Subcutaneous adipose tissue (tissue), 4 donors: ENCODE measurements around the gene CARD10. TPM values are rescaled to one million over a fixed set of nuclear protein-coding genes. Genes with fewer than 3 reads are reported as not detected.

ENCODE experiments used
- total RNA-seq, 4 donors: library from RNA; depleted of rRNA; stranded (reverse); fragments of >200 nt; gene quantifications; one replicate each; pipeline ENCODE4 v1.1.0, GENCODE V29; 2016
- TF ChIP-seq, protein P1 (sequence below): fragments of 450-650 bp; IDR thresholded peaks from one replicate; pipeline ENCODE4 v1.5.1; 2016; ENCODE audit warnings: low read depth, mild to moderate bottlenecking, control low read depth, antibody characterized with exemption, moderate library complexity

Gene CARD10
- total RNA-seq, 4 donors from 2014 or later: 1.9 to 11.7 (median 3.6) TPM

DNA sequence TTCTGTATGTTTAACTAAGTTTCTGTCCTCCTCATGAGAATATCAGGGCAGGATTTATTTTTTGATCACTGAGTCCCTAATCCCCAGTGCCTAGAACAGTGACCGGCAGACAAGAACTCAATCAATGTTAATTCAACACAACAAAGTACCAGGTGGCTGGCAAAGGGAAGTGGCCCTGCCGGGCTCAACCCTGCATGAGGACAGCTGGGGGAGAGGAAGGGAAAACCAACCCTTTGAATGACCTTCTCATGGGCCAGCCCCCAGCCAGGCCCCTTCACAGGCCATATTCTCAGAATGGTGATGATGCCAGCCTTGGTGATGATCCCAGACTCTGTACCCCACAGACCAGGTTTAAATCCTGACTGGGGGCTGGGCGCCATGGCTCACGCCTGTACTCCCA is 31.6 kb downstream of the CARD10 start:
- TF ChIP-seq, protein P1, sequence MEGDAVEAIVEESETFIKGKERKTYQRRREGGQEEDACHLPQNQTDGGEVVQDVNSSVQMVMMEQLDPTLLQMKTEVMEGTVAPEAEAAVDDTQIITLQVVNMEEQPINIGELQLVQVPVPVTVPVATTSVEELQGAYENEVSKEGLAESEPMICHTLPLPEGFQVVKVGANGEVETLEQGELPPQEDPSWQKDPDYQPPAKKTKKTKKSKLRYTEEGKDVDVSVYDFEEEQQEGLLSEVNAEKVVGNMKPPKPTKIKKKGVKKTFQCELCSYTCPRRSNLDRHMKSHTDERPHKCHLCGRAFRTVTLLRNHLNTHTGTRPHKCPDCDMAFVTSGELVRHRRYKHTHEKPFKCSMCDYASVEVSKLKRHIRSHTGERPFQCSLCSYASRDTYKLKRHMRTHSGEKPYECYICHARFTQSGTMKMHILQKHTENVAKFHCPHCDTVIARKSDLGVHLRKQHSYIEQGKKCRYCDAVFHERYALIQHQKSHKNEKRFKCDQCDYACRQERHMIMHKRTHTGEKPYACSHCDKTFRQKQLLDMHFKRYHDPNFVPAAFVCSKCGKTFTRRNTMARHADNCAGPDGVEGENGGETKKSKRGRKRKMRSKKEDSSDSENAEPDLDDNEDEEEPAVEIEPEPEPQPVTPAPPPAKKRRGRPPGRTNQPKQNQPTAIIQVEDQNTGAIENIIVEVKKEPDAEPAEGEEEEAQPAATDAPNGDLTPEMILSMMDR: no peak

DNA sequence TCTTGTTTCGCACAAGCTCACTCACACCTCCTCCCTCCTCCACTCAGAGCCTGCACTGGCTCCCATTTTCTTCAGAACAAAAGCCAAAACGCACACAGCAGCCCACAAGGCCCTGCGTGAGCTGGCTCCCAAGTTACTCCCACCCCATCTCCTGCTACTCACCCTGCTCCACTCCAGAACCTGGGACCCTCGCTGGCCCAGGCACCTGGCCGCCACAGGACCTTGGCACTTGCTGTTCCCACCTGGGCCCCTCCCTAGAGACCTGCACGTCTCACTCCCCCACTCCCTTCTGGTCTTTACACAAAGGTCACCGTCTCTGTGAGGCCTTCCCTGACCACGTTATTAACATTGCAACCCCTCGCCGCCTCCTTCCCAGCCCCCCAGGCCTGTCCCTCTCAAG is 32.1 kb downstream of the CARD10 start:
- TF ChIP-seq, protein P1: no peak

DNA sequence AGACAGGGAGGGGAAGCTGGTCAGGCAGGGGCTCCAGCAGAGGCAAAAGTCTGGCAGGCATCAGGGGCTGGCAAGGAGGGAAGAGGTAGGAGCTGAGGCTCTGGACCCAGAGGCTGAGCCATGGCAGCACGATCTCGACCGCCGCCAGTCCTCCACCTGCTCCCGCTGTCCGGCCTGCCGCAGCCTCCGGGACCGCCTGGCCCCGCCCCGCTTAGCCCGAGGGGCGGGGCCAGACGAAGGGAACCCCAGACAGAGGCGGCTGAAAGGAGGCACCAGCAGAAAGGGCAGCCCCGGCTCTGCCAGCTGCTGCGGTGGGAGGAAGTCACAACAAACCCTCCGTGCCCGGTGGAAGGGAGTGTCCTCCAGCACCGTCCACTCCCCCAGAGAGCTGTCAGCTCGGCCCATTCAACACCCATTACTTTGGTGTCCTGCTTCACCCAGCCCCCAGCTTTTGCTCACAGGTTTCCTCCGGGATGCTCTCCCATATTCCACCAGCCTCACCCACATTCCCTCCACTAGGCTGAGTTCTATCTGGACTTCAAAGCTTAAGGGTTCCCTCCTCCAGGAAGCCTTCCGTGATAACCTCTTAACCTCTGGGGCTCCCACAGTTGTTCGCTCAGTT is 32.9 kb downstream of the CARD10 start, which contains the start of gene MFNG:
Gene MFNG (minus strand): TSS at position 161 of the 622 bp plus-strand sequence. CDS start 207 bp downstream, outside the sequence.
- TF ChIP-seq, protein P1: no peak

DNA sequence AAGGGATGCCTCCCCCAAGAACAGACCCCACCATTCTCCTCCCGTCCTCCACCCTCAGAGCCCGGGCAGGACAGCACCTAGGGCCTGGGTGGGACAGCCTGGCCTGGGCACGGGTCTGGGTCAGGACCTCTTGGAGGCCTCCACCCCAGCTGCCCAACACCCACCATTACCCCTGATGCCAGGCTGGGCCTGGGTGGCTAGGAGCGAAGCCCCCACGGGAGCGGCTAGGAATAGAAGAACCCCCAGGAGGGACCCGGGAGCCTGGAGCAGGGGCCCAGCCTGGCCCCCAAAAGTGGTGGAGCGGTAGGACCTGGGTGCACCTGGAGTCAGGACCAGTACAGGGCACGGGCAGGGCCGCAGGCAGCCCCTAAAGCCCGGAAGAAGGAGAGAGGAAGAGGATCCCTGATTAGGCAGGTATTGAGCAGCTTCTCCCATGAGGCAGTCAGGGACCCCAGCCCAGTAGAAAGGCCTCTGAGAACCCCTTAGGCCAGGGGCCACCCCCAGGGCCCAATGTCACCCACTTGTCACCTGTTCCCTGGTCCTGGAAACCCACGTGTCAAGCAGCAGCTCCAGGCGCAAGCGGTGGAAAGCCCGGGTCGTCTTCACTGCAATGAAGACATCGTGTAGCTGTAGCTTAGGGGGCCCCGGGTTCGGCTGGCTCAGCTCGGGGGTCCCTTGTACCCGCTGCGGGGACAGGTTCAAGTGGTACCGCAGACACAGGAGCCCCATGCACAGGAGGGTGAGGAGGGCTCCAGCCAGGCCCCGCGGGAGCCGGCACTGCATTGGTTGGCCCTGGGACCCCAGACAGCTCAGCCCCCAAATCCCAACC is 33.6 kb downstream of the CARD10 start:
- TF ChIP-seq, protein P1: no peak

DNA sequence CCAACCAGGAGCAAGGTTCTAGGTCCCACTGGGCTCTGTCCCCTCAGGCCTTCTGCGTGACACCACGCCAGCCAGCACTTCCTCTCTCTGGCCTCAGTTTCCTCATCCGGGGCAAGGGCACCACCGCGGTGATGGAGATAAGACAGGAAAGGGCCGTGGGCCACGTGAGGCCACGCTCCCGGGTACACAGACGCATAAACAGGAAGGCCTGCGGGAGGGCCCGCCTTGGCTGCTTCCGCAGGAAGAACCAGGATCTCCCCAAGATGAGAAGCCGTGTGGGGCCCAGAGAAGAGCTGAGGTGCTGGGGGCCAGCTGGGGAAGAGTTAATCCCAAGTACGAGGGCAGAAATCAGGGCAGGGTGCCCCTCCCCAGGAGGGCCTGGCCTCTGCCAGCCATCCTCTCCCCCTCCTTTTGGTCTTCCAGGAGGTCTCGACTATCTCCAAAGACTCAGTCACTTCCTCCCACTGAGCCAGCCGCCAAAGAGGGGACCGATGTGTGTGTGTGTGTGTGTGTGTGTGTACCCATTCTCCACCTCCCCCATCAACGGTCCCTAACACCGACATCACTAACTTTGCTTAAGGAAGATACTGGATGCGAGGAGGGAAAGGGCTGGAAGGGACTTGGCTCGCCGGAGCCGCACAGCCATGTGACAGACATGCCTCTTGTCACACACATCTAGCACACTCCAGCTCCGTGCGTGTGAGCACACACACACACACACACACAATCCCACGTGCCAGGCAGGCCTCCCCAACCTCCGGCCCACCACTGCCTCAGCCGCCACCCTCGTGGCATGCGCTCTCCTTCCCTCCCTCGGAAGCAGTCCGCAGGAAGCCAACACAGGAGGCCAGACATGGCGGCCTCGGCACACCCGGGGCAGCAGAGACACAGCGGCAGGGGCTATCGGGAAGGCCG is 34.5 kb downstream of the CARD10 start:
- TF ChIP-seq, protein P1: no peak

DNA sequence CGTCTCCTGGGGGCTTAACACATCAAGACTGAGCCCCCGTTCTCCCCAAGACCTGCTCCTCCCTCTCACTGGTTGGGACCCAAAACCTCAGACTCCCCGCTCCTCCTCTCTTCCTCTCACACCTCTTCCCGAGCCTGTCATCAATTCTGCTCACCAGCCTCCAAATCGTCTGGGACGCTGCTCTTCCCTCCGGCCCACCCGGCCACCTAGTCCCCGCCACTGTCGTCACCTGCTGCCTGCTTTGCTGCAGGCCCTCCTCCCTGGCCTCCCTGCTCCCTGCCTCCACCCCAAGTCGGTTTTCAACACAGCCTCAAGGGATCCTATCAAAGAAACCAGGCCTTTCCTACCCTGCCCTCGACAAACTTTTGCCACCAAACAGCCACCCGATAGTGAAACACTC is 36.2 kb downstream of the CARD10 start:
- TF ChIP-seq, protein P1: no peak
